Gastroesophageal sphincter (tissue), 4 donors: Measurements from ENCODE around the gene TNFRSF6B. TPM values are rescaled to one million over a fixed set of nuclear protein-coding genes. Genes with fewer than 3 reads are reported as not detected.
"Not testable (repeated sequence)": the region's sequence is repeated elsewhere in the genome, so short reads cannot be mapped to it uniquely, and the experiment has no call there.

Source experiments
- ATAC-seq: fragments of 150-250 bp; one replicate; pipeline ENCODE4 v1.9.1; 2016; ENCODE audit warnings: mild to moderate bottlenecking, moderate library complexity
- H3K27ac ChIP-seq, 4 donors: fragments of 200-600 bp; sonication (generic) in 3 of 4; 1 replicate in 3 of 4; 2 replicates in 1 of 4; pipeline ENCODE4 v1.5.1; 2016 to 2019
- H3K27me3 ChIP-seq: fragments of 200-600 bp; sonication (generic); one replicate; pipeline ENCODE4 v1.5.1; 2019
- H3K36me3 ChIP-seq, 2 donors: fragments of 200-600 bp; sonication (generic); one replicate each; pipeline ENCODE4 v1.5.1; 2019; ENCODE audit warnings: control low read depth in 1 of 2
- H3K4me1 ChIP-seq, 3 donors: fragments of 200-600 bp; sonication (generic); 1 replicate in 2 of 3; 2 replicates in 1 of 3; pipeline ENCODE4 v1.5.1; 2016 to 2019; ENCODE audit warnings: control low read depth in 2 of 3
- H3K4me3 ChIP-seq, 2 donors: fragments of 200-600 bp; sonication (generic); one replicate each; pipeline ENCODE4 v1.5.1; 2019; ENCODE audit warnings: mild to moderate bottlenecking in 1 of 2, moderate library complexity in 1 of 2
- H3K9me3 ChIP-seq, 3 donors: fragments of 200-600 bp; sonication (generic); one replicate each; pipeline ENCODE4 v1.5.1; 2017 to 2019; ENCODE audit warnings: control low read depth in 2 of 3
- EP300 ChIP-seq: sonication (generic); formaldehyde crosslinking; IDR thresholded peaks from one replicate; pipeline ENCODE4 v1.6.1; 2017; ENCODE audit warnings: antibody characterized with exemption, mild to moderate bottlenecking
- POLR2A ChIP-seq, 2 donors: fragments of 450-650 bp; IDR thresholded peaks; one replicate each; pipeline ENCODE4 v1.6.1; 2017; ENCODE audit warnings: antibody characterized with exemption in 2 of 2, mild to moderate bottlenecking in 2 of 2, moderate library complexity in 1 of 2
- POLR2AphosphoS5 ChIP-seq: sonication (generic); formaldehyde crosslinking; IDR thresholded peaks from one replicate; pipeline ENCODE4 v1.6.1; 2017; ENCODE audit warnings: antibody characterized with exemption
- WGBS, 2 donors: methylation state at CpG; one replicate each; pipeline ENCODE4 v1.1.5; 2018; ENCODE audit warnings: low coverage in 1 of 2; 5-methylcytosine and 5-hydroxymethylcytosine counted together
- total RNA-seq, 4 donors: library from RNA; depleted of rRNA; stranded (reverse); fragments of >200 nt; gene quantifications; one replicate each; pipeline ENCODE4 v1.1.0, GENCODE V29; 2016
- TF ChIP-seq, protein P1 (sequence below), 4 experiments: fragments of 200-600 bp in 2 of 4; fragments of 450-650 bp in 2 of 4; sonication (generic) in 1 of 4; IDR thresholded peaks; one replicate each; pipeline ENCODE4 v1.5.1; 2017 to 2019; ENCODE audit warnings: antibody characterized with exemption in 4 of 4, mild to moderate bottlenecking in 2 of 4, moderate library complexity in 2 of 4

Gene TNFRSF6B
- total RNA-seq, 4 donors from 2014 or later = 8.9 to 27.8 (median 15.4) TPM

DNA sequence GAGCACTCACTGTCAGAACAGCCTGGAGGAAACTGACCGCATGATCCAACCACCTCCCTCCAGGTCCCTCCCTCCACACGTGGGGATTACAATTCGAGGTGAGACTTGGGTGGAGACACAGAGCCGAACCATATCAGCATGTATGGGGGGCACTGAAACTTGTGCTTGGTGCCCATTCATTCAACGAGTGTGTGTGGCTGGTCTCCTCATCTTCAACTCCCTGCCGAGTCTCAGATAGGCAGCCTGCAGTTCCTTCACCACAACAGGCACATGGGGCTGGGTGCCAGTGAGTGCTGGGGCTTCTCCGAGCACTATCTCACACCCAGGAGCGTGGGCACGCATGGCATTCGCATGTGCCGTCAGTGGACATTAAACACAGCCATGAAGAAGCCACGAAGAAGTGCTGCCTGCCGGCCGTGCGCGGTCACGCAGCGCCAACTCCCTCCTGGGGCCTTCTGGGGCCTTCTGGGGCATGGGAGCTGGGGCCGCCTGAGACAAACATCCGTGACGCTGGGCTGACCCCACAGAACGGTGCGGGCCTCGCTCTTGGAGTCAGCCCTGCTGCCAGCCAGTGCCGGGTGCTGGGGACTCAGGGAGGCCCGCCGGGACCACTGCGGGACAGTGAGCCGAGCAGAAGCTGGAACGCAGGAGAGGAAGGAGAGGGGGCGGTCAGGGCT is 39.1 kb upstream of the TNFRSF6B start:
- H3K4me1 ChIP-seq = peaks cover 0 to 54% (median 21%) of the 10 kb centered on the region in 3 donors
- H3K9me3 ChIP-seq = no peaks in the 10 kb centered on the region
- no peak for ATAC-seq
- TF ChIP-seq, protein P1, sequence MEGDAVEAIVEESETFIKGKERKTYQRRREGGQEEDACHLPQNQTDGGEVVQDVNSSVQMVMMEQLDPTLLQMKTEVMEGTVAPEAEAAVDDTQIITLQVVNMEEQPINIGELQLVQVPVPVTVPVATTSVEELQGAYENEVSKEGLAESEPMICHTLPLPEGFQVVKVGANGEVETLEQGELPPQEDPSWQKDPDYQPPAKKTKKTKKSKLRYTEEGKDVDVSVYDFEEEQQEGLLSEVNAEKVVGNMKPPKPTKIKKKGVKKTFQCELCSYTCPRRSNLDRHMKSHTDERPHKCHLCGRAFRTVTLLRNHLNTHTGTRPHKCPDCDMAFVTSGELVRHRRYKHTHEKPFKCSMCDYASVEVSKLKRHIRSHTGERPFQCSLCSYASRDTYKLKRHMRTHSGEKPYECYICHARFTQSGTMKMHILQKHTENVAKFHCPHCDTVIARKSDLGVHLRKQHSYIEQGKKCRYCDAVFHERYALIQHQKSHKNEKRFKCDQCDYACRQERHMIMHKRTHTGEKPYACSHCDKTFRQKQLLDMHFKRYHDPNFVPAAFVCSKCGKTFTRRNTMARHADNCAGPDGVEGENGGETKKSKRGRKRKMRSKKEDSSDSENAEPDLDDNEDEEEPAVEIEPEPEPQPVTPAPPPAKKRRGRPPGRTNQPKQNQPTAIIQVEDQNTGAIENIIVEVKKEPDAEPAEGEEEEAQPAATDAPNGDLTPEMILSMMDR (IDR thresholded peaks at IDR 0.05) = no peak
- no peak for TF ChIP-seq EP300
- WGBS, 2 donors = 0 to 40% methylated on average over 1 to 4 of the region's 31 CpGs
- peak overlapping the region; percentile 54 to 74 for H3K4me3 ChIP-seq
- peaks cover 0 to 19% of the 10 kb centered on the region in 2 donors for H3K36me3 ChIP-seq
- H3K27ac ChIP-seq = peak overlapping the region; percentile 54 to 95 (median 90)
- H3K27me3 ChIP-seq = no peaks in the 10 kb centered on the region

DNA sequence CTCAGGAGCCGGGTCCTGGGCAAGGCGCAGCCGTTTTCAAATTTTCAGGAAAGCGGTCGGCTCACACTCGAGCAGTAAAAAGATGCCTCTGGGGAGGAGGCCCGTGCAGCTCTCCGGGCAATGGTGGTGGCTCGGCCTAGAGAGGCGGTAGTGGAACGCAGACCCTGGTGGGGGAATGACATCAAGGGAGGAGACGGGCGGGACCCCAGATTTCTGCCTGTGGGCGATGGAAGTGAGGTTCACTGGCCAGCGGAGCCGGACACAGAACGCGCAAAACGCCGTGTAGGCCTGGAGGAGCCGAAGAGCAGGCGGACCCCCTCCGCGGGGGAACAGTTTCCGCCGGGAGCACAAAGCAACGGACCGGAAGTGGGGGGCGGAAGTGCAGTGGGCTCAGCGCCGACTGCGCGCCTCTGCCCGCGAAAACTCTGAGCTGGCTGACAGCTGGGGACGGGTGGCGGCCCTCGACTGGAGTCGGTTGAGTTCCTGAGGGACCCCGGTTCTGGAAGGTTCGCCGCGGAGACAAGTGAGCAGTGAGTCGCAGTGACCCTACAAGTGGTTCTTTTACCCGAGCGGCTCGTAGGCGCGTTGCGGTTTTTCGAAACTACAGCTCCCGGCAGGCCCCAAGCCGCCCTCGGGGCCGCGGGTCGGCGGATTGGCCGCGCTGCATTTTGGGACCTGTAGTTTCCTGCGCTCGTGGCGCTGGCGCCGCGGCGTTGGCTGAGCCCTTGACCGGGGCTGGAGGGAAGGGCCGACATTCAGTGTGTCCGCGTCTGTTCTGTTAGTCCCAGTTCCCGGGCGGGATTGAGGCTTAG is 38.3 kb upstream of the TNFRSF6B start, which contains the start of gene RTEL1:
Gene RTEL1, plus strand, starts transcription at position 376 of the 812 bp plus-strand sequence. CDS start 1,091 bp downstream, outside the sequence.
- H3K9me3 ChIP-seq = no peaks in the 10 kb centered on the region
- peaks cover 0 to 27% of the 10 kb centered on the region in 2 donors for H3K36me3 ChIP-seq
- TF ChIP-seq, protein P1 (IDR thresholded peaks at IDR 0.05) = peak in 3 of 4 experiments; percentile 19 to 43 (median 32)
- no peak for TF ChIP-seq EP300
- TF ChIP-seq POLR2A (IDR thresholded peaks at IDR 0.05) = peak; percentile 6 to 32
- TF ChIP-seq POLR2AphosphoS5 = peak; percentile 58
- peaks cover 0 to 47% (median 17%) of the 10 kb centered on the region in 3 donors for H3K4me1 ChIP-seq
- H3K27ac ChIP-seq = peak within 1 kb of the TSS; percentile 54 to 95 (median 90)
- peak within 1 kb of the TSS; percentile 54 to 74 for H3K4me3 ChIP-seq
- H3K27me3 ChIP-seq = no peaks in the 10 kb centered on the region
- WGBS, 2 donors = 2% methylated on average over 11 to 38 of the region's 73 CpGs
- ATAC-seq = peak; percentile 95

DNA sequence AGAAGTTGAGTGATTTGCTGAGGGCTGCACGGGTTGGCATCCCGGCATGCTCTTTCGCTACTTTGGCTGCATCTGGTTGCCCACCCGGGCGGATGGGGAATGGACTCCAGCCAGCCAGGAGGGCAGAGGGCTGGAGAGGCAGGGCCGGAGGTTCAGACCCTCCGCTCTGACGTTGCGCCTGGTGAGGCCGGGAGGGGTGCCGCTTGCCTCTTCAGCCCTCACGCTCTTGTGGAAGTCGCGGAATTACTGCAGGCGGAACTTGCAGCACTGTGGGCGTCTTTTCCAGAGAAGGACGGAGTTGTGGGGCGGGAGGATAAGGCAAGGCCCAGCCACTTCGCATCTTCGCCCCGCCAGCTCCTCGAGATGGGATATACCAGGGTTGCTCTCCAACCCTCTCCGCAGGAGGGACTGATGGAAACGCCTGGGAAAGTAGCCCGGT is 37.7 kb upstream of the TNFRSF6B start:
- no peaks in the 10 kb centered on the region for H3K27me3 ChIP-seq
- H3K36me3 ChIP-seq = peaks cover 0 to 33% of the 10 kb centered on the region in 2 donors
- H3K27ac ChIP-seq = peak overlapping the region; percentile 16 to 95 (median 90)
- no peaks in the 10 kb centered on the region for H3K9me3 ChIP-seq
- TF ChIP-seq, protein P1 (IDR thresholded peaks at IDR 0.05) = no peak
- TF ChIP-seq EP300 = no peak
- TF ChIP-seq POLR2A (IDR thresholded peaks at IDR 0.05) = no peak
- TF ChIP-seq POLR2AphosphoS5 = no peak
- 0% methylated on average over 10 of the region's 25 CpGs; no CpG with 5 or more reads in 1 of the 2 donors for WGBS, 2 donors
- ATAC-seq = peak; percentile 41
- H3K4me3 ChIP-seq = peak overlapping the region; percentile 54 to 74
- peaks cover 0 to 41% (median 14%) of the 10 kb centered on the region in 3 donors for H3K4me1 ChIP-seq

DNA sequence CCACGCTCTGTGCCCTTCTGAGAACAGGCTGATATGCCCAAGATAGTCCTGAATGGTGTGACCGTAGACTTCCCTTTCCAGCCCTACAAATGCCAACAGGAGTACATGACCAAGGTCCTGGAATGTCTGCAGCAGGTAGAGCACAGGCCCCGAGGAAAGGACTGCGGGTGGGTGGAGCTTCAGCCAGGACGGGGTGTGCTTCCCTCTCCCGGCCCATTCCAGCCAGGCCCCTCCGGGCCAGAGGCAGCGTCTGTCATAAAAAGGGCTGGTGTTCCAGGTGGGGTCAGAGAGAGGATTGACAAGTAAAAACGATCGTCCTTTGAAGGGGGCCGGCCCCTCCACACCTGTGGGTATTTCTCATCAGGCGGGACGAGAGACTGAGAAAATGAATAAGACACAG is 37.1 kb upstream of the TNFRSF6B start:
- peaks cover 0 to 37% (median 14%) of the 10 kb centered on the region in 3 donors for H3K4me1 ChIP-seq
- no peak for ATAC-seq
- no peaks in the 10 kb centered on the region for H3K9me3 ChIP-seq
- WGBS, 2 donors = 92% methylated on average over 2 of the region's 13 CpGs; no CpG with 5 or more reads in 1 of the 2 donors
- H3K36me3 ChIP-seq = peaks cover 0 to 39% of the 10 kb centered on the region in 2 donors
- TF ChIP-seq POLR2AphosphoS5 (no peak), EP300 (no peak), POLR2A (IDR thresholded peaks at IDR 0.05) (no peak)
- TF ChIP-seq, protein P1 (IDR thresholded peaks at IDR 0.05) = no peak
- peak overlapping the region in 3 of 4 donors; percentile 87 to 95 (median 92) for H3K27ac ChIP-seq
- peak overlapping the region in 1 of 2 donors; percentile 74 for H3K4me3 ChIP-seq
- H3K27me3 ChIP-seq = no peaks in the 10 kb centered on the region

DNA sequence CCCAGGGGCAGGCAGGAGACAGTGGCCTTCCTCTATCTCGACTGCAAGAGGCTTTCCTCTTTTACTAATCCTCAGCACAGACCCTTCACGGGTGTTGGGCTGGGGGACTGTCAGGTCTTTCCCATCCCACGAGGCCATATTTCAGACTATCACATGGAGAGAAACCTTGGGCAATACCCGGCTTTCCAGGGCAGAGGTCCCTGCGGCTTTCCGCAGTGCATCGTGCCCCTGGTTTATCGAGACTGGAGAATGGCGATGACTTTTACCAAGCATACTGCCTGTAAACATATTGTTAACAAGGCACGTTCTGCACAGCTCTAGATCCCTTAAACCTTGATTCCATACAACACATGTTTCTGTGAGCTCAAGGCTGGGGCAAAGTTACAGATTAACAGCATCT is 36.3 kb upstream of the TNFRSF6B start:
- ATAC-seq, H3K4me3 ChIP-seq, H3K27ac ChIP-seq, H3K27me3 ChIP-seq, H3K9me3 ChIP-seq: not testable (repeated sequence)
- H3K36me3 ChIP-seq = peaks cover 0 to 47% of the 10 kb centered on the region in 2 donors
- WGBS, 2 donors = 88% methylated on average over 3 to 6 of the region's 10 CpGs
- peaks cover 0 to 42% (median 14%) of the 10 kb centered on the region in 3 donors for H3K4me1 ChIP-seq
